Dedifferentiated amniotic fluid mesenchymal stem cell (primary cell): Measurements from ENCODE around the gene MYH14.
A peak's percentile ranks its signal among the peaks of the same experiment; 100 is the strongest.
"Not testable (repeated sequence)": the region's sequence is repeated elsewhere in the genome, so short reads cannot be mapped to it uniquely, and the experiment has no call there.

Experiments used
- DNase-seq: peaks from one replicate; pipeline ENCODE4 v3.0.0-alpha.2; 2016; ENCODE audit errors: extremely low spot score

MYH14 gene

DNA sequence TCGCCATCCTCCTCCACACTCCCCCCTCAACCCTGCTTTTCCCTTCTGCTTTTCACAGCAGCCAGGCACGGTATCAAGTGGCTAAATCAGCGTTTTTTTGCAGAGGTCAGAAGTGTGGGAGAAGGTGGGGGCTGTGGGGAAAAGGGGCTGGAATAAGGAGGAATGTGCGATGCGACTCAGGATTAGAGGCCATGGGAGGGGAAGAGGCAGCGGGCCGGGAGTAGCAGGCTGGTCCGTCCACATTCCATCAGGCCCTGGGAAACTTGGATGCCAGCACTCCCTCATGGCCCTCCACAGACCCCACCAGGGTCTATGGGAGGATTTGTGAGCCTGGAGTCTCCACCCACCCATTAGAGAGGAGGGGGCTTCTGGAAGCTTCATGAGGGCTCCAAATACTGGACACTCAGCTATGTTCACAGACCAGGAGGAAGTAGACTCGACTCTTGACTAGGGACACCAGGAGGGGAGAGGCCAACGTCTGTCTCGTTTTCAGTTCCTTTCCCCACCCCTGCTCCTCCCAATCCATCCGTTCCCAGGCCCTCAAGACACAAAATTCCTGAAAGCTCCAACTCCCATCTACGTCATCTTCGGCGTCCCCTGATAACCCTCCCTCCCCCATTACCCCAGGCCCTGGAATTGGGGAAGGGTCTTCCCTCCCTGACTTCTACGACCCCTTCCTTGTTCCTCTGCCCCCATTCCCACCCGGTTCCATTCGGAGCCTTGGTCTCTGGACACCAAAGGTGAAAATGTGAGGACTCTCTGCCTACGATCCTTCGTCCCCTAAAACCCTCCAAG lies 129.0 kb downstream of the MYH14 start:
- DNase-seq: no peak

DNA sequence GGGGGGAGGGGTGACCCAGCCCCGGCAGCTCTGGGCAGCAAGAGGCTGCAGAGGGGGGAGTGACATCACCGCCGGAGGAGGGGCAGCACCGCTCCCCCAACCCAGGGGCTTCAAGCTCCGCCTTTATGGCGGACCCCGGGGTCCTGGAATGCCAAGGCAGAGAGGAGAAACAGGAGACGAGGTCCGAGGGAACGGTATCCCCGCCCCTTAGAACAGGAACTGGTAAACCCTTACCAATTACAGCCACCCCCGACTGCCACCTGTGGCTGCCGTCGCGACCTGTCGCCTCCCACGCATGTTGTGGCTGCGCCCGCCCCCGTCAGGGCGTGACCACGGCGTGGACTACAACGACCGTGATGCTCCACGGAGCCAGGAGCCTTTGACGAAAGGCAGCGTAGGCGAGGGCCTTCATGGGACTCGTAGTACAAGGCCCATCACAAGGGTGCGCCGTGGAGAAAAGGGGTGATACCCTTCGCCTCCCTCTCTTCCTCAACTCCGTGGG lies 129.9 kb downstream of the MYH14 start:
- peak; percentile 65 for DNase-seq

DNA sequence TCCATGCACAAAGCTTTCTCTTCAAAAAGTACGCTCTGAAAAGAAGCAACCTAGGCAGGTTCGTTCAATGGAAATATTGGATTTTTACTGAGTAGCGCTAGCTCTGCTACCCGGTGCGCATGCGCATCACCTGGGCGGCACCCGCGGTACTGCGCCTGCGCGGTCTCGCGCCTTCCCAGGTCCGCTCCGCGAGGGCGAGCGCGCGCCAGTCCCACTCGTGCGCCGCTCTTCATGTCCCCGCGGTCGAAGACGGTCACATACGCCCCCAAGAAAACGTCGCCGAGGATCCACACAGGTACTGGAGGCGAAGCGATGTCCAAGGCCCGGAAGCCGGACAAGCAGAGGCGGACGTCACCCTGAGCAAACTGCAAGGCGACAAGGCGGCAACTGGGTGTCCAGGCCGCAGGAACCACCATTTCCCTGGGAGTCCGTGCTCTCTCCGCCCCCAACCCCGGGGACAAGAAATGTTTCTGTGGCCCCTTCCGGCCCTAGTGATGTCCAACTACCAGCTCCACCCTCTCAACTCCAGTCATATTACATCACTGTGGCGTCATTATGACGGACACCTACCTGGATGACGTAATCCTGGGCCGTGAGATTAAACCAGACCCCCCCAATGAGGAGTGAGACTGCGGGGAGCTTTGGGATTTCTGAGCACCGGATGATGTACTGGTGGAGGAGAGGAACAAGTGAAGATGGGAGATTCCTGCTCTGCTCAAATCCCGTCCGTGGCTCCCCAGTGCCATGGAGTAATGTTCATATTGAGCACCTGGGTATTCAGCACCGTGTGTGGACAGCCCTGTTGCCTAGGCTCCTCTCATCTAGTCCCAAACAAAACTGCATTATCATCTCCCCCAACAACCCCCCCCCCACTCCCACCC lies 130.6 kb downstream of the MYH14 start:
- DNase-seq: no peak

DNA sequence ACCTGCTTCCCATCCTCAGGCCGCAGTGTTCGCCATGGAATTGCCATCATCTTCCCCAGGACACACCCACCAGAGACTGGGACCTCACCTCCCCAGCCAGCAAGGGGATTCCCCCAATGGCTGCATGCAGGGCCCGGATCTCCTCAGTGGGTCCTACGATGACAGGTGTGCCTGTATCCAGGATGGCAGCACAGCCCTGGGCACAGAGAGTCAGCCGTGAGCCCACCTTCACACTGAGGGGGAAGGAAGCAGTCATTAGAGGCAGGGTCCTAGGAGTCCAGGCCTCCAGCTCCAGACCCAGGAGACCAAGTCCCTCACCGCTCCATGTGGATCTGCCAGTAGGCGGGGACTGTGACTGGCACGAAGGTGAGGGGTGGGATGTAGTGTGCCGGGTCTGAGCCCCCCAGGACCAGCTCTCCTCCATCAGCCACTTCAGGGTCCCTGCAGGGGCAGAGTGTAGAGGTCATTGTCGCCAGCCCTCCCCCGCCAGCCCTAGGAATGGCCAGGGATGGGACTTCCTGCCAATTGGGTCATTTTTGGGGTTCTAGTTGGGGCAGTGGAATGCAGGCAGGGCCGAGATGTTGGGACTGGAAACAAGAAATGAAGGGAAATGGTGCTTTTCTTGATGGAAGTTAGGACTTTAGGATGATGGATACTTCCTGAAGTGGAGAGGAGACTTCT lies 131.5 kb downstream of the MYH14 start:
- DNase-seq: no peak

DNA sequence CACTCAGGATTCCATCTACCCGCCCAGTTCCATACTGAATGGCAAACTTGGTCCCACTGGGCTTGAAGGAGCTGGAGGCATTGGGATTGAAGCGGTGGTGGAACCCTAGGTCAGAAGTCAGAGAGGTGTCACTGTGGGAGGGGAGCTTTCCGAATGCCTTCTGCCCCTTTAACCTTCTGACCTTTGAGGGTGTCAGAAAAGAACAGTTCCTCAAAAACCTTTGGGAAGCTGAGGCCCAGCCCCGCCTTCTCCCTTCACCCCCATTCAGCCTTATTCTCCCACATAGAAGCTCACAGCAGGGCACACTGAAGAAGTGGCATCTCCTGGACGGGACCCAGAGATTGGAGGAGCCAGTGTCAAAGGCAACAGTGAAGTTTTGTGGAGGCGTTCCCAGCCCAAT lies 133.6 kb downstream of the MYH14 start:
- DNase-seq: not testable (repeated sequence)

DNA sequence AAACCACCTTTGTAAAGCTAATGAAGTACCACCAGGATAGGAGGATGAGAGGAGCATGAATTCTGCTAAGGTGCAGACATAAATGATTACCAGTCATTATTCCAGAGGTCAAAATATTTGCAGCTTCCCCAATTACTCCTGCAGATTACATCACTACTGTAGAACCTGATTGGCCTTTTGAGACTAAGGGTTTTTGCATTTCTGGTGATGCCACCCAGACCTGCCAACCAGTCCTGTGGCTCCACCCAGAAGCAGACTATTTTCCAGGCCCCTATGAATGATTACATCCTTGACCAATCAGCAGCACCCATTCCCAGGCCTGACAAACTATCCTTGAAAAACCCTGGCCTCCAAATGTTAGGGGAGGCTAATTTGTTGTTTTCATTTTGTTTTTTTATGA lies 136.9 kb downstream of the MYH14 start:
- DNase-seq: no peak

DNA sequence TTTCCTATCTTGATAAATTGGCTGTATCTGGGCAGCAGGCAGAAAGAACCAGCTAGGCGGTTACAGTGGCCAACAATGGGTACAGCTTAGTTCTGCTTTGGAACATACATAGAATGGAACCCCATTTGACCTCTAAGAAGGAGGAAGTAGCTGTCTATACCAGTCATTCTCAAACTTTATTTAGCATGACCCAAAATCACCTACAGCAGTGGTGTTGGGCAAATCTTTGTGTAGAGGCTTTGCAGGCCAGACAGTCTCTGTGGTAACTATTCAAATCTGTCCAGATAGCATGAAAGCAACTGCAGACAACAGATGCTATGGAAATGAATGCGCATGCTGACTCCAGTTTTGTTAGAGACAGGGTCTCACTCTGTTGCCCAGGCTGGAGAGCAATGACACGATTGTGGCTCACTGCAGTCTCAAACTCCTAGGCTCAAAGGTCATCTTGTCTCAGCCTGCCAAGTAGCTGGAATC lies 137.7 kb downstream of the MYH14 start:
- no peak for DNase-seq

DNA sequence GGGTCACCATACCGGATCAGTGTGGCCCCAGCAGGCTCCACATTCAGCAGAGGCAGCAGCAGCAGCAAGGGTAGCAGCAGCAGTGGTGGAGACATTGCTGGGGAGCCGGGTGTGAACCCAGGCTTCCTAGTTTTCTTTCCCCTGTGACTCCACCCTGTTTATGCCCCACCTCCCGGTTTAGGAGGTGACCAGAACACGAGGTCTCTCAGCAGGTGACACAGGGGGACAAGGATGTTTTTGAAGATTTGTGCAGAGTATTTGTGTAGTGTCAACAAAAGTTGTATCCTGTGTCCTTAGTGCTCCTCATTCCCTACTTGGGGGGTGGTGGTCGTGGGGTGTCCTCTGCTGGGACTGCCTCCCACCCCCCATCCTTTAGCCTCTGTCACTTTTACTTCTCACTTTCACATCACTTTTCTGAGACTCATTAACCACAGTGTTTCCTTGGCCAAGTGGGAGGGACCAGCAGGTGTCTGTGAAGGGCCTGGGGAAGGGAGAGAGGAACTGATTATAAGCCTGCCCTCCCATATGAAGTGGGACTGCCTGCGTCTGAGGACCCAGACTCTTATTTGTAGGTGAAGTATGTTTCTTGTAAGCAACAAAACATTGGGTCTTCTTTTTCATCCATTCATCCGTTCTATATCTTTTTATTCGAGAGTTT lies 141.4 kb downstream of the MYH14 start:
- DNase-seq: no peak

DNA sequence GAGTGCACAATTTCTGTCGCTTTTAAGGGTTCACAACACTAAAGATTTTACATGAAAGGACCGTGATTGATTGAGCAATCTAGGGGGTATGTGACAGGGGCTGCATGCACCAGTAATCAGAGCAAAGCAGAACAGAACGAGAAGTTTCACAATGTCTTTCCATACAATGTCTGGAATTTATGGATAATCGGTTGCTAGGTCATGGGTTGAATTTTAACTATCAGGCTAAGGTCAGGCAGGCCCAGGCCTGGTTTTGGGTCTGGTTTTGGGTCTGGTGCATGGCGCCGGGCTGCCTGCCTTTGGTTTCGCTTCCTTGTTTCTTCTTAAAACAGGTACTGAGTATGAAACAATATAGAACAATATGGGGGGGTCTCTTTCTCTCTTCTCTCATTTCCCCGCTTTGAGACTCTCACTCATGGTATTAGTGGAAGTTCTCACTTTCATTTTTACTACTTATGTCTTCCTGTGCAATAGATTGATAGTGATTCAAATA lies 143.7 kb downstream of the MYH14 start:
- not testable (repeated sequence) for DNase-seq

DNA sequence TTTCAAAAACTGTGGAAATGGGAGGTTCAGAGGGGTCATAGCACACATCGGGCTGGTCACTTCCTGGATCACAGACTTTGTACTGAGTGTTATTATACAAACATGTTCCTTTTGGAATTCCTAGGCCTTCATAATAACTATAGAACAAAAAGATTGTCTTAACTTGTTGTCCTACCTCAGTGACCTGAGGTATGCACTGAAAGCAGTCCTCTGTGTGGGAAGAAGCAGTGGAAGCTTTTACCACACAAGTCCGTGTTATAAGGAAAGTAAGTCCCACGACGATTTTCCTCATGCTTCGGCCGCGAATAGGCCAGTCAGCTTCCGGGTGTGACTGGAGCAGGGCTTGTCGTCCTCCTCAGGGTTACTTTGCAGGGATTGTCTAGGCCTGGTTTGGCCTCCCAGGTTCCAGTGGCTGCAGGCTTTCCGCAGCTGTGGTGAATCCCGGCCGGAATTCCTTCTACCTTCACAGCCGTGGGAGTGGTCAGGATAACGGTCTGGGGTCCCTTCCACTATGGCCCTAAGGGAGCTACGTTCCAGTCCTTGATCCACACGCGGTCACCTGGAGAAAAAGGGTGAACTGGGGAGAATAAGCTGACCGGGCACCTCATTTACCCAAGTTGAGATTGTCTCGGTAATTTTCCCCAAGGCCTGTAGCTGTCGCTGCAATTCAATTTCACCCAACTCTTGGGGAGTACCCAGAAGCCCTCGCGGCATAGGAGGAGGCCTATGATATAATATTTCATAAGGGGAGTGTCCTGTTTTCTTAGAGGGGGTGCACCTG lies 146.0 kb downstream of the MYH14 start:
- DNase-seq: no peak

DNA sequence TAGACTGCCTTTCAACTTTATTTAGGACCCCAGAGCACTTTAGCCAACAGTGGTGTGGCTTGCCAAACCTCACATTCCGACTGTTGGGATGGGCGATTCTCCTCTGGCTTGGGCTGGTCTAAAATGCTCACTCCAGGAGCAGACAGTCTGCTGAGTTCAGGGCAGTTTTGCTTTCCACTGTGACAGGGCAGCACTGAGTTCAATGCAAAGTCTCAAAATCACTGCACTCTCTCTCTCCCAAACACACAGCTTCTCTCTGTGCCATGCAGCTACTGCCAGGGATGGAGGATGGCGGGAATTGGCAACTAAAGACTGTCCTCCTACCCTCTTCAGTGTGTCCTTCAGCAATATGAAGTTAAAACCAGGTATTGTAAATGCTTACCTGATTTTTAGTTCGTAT lies 148.8 kb downstream of the MYH14 start:
- no peak for DNase-seq

DNA sequence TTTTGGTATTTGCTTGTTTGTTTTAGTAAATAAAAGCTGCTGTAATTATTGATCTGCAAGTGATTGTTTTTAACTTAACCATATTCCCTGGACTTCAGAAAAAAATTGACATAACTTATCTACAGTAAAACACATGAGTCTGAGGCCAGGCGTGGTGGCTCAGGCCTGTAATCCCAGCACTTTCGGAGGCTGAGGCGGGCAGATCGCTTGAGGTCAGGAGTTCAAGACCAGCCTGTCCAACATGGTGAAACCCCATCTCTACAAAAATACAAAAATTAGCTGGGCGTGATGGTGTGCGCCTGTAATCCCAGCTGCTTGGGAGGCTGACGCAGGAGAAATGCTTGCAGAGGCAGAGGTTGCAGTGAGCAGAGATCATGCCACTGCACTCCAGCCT lies 150.1 kb downstream of the MYH14 start:
- not testable (repeated sequence) for DNase-seq

DNA sequence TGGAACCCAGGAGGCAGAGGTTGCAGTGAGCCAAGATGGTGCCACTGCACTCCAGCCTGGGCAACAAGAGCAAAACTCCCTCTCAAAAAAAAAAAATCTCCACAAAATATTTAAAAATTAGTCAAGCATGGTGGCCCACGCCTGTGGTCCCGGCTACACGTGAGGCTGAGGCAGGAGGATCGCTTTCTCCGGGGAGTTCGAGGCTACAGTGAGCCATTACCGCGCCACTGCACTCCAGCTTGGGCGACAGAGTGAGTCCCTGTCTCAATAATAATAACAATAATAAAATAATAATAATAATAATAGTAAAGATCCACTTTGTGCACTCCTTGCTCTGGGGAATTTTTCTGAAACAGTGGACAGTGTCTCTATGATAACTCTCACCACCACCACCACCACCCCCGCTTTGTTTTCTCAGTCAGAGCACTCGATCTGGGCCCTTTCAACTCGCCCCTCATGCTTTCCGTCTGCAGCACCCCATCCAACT lies 153.3 kb downstream of the MYH14 start:
- no peak for DNase-seq

DNA sequence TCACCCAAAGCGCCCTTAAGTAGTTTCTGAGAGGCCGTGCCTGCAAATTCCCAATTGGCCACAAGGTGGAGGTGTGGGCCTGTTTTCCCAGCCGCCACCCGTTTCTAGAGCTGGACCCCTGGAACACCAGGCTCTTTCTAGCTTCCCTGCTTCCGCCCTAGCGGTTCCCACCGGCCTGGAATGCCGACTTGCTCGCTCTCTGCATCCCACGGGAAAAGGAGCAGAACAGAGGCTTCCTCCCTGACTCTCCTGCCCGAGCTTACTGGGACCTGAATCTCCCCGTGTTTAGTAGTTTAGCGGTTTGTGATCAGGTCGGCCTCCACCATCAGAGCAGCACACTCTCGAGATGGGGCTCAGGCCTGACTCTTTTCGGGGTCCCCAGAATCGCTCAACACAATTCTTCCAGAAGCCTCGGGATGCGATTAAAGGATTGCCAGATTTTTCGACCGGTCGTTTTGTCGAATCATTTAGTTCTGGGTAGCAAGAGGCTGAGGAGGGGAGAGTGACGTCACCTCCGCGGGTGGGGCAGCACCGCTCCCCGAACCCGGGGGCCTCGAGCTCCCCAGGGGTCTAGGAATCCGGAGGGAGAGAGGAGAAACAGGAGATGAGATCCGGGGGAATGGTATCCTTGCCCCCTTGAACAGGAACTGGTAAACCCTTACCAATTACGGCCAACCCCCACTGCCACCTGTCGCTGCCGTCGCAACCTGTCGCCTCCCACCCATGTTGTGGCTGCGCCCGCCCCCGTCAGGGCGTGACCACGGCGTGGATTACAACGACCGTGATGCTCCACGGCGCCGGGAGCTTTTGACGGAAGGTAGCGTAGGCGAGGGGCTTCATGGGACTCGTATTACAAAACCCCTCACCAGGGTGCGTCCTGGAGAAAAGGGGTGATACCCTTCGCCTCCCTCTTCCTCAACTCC lies 154.0 kb downstream of the MYH14 start:
- DNase-seq: peak; percentile 74

DNA sequence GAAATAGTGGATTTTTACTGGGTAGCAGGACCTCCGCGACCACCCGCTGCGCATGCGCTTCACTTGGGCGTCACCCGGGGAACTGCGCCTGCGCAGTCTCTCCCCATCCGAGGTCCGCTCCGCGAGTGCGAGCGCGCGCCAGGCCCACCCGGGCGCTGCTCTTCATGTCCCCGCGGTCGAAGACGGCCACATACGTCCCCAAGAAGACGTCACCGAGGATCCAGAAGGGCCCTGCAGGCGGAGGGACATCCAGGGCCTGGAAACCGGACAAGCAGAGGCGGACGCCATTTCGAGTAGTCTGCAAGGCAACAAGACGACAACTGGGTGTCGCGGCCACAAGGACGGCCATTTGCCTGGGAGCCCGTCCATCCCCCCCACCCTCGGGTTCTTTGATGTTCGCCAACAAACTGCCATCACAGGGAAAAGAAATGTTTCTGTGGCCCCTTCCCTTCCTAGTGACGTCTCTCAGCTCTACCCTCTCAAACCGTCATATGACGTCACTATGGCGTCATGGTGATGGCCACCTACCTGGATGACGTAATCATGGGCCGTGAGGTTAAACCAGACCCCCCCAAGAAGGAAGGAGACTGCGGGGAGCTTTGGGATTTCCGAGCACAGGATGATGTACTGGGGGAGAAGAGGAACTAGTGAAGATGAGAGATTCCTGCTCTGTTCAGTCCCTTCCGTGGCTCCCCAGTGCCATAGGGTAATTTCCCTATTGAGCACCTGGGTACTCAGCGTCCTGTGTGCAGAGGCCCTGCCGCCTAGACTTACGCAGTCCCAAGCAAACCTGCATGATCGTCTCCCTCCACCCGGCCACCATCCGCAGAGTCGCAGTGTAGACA lies 155.3 kb downstream of the MYH14 start:
- DNase-seq: no peak

DNA sequence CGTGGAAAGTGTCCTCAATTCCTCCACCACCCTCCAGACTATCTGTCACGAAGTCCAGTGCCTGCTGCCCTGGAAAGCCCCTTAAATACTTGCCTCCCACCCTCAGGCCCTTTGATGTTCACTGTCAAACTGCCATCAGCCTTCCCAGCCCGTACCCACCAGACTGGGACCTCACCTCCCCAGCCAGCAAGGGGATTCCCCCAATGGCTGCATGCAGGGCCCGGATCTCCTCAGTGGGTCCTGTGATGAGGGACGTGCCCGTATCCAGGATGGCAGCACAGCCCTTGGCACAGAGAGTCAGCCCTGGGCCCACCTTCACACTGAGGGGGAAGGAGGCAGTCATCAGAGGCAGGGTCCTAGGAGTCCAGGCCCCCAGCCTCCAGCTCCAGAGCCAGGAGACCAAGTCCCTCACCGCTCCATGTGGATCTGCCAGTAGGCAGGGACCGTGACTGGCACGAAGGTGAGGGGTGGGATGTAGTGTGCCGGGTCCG lies 156.0 kb downstream of the MYH14 start:
- no peak for DNase-seq
